ENCODE results near the gene ASPM. TPM values are rescaled to one million over a fixed set of nuclear protein-coding genes. Genes with fewer than 3 reads are reported as not detected.
"Not testable (repeated sequence)": the region's sequence is repeated elsewhere in the genome, so short reads cannot be mapped to it uniquely, and the experiment has no call there.

ASPM gene
- polyA plus RNA-seq, 3 donors: under 0.01 to 0.09 (median 0.07) TPM

DNA sequence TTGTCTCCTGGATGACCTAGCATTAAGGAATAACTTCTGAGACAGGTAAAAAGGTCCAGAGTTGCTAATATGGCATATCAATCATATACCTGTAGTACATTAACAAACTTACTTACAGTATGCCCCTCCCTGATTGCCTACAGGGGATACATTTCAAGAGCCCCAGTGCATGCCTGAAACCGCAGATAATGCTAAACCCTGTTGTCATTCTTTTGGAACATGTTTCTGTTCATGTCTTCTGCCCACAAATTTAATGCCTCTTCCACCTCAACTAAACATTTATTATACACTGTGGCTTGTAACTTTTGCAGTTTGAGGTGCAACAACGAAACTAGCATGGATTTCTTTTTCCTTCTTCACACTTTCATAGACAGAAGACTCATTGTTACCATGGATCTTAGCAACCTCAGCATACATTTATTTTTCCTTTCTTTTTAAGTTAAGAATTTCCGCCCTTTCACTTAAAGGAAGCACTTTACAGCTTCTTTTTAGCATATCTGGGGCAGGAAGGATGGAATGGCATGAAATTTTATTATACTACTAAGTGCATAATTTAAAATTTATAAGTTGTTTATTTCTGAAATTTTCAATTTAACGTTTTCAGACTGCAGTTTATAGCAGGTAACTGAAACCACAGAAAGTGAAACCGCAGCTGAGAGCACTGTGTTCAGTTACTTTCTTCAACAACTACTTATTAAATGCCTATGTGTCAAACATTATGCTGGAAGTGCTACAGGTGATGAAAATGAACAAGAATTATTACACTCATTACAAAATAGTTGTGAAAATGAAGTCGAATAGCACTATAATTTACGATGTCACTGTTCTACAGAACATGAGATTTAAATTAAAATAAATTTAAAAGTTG is 104.7 kb downstream of the ASPM start:
- WGBS, 3 donors: 67 to 77% (median 74%) methylated on average over 7 of the region's 7 CpGs

DNA sequence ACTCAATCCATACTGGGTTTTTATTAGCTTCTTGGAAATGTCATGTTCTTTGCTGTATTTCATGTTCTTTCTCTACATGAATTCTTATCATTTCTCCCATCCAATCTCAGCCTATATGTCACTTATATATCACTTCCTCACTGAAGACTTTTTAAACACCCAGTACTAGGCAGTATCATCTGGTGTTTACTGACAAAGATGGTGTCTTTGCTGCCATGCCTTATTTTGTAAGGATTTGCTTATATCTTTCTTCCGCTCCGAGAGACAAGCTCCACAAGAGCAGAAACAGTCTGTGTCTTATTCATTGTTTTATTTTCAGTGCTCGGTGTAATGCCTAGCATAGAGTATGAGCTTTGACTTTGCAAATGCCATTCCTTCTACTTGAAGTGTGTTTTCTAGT is 109.6 kb downstream of the ASPM start:
- WGBS, 3 donors: 91 to 96% (median 95%) methylated on average over 3 of the region's 3 CpGs
- no peak overlapping the region for H3K27ac ChIP-seq (ENCODE audit: low read depth, low read length)

More for the DNA sequence above, 104.7 kb downstream of the ASPM start:
- H3K27ac ChIP-seq (ENCODE audit: low read depth, low read length): no peak overlapping the region

DNA sequence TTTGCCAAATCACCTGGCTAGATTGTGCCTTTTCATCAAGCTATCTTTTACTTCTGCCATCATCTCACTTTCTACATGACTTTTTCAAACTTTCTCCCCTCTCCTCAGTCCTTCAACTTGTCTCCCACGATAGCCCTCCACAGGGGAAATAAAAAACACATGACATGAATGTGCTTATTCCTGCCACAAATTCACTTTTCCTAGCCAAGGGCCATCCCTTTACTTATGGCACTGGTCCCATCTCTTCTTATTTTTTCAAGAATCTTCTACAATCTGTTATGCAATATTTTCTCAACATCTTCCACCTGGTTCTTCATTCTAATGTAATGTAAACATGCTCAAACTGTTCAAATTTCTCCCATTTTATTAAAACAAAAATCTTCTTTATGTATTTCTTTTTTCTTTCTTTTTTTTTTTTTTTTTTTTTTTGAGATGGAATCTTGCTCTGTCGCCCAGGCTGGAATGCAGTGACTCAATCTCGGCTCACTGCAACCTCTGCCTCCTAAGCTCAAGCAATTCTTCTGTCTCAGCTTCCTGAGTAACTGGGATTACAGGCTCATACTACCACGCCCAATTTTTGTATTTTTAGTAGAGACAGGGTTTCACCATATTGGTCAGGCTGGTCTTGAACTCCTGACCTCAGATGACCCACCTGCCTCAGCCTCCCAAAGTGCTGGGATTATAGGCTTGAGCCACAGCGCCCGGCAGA is 111.7 kb downstream of the ASPM start:
- H3K27ac ChIP-seq (ENCODE audit: low read depth, low read length): not testable (repeated sequence)
- 77 to 84% (median 79%) methylated on average over 6 of the region's 6 CpGs for WGBS, 3 donors

Other genes with a start within 250 kb of the ASPM start
- not detected for gene CFHR2, start 202.9 kb downstream of the ASPM start, polyA plus RNA-seq
- not detected for gene CFHR5, start 169.1 kb downstream of the ASPM start, polyA plus RNA-seq
- not detected for gene F13B, start 79.4 kb downstream of the ASPM start, polyA plus RNA-seq
- gene ZBTB41, start 54.6 kb upstream of the ASPM start, polyA plus RNA-seq: 1 to 10 TPM; 1.8 to 4.9 (median 1.9) TPM
- gene CRB1, start 121.6 kb upstream of the ASPM start, polyA plus RNA-seq: under 1 TPM in 2 of 3 donors, not detected in 1; 0.01 to 0.16 TPM

Measured in adipose tissue (tissue), 3 donors.